Peyer's patch (tissue), 4 donors: ENCODE measurements around the gene COL20A1.

Experiments used
- CTCF ChIP-seq, 6 experiments: fragments of 450-650 bp in 4 of 6; fragments of 200-600 bp in 2 of 6; sonication (generic) in 1 of 6; IDR thresholded peaks; one replicate each; pipeline ENCODE4 v1.5.1; 2017 to 2019; ENCODE audit warnings: antibody characterized with exemption in 6 of 6, mild to moderate bottlenecking in 3 of 6, moderate library complexity in 1 of 6
- POLR2A ChIP-seq, 2 donors: fragments of 450-650 bp; IDR thresholded peaks; one replicate each; pipeline ENCODE4 v1.5.1; 2017; ENCODE audit warnings: antibody characterized with exemption in 2 of 2, mild to moderate bottlenecking in 2 of 2, moderate library complexity in 2 of 2

GRCh38 chr20:63316502-63316921 is 23.5 kb downstream of the COL20A1 start:
- no peak for TF ChIP-seq CTCF (IDR thresholded peaks at IDR 0.05)
- TF ChIP-seq POLR2A (IDR thresholded peaks at IDR 0.05) = no peak
